ENCODE results near the gene SCG2.

DNA sequence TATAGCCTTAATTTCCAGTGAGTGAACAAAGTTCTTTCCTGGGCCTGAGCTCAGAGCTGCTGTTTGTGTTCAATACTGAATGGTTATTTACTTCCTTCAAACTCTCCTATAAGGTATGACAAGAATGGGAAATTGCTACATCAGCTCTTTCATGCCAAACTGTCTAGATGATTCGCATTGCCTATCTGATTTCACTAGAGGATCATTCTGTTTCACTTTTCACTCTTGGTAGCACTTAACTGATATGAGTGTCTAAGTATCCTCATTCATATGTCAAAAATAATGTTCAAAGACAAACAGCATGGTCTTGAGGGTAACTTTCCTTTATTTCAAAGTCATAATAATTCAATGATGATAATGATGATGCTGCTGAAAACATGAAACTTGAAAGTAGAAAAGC lies 32.9 kb upstream of the SCG2 start:
- TF ChIP-seq, protein P1, sequence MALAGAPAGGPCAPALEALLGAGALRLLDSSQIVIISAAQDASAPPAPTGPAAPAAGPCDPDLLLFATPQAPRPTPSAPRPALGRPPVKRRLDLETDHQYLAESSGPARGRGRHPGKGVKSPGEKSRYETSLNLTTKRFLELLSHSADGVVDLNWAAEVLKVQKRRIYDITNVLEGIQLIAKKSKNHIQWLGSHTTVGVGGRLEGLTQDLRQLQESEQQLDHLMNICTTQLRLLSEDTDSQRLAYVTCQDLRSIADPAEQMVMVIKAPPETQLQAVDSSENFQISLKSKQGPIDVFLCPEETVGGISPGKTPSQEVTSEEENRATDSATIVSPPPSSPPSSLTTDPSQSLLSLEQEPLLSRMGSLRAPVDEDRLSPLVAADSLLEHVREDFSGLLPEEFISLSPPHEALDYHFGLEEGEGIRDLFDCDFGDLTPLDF (CRISPR knock-in tag; IDR thresholded peaks at IDR 0.05), result no peak
- no peak for TF ChIP-seq GABPB1 (CRISPR knock-in tag; IDR thresholded peaks at IDR 0.05)
- TF ChIP-seq, protein P2, sequence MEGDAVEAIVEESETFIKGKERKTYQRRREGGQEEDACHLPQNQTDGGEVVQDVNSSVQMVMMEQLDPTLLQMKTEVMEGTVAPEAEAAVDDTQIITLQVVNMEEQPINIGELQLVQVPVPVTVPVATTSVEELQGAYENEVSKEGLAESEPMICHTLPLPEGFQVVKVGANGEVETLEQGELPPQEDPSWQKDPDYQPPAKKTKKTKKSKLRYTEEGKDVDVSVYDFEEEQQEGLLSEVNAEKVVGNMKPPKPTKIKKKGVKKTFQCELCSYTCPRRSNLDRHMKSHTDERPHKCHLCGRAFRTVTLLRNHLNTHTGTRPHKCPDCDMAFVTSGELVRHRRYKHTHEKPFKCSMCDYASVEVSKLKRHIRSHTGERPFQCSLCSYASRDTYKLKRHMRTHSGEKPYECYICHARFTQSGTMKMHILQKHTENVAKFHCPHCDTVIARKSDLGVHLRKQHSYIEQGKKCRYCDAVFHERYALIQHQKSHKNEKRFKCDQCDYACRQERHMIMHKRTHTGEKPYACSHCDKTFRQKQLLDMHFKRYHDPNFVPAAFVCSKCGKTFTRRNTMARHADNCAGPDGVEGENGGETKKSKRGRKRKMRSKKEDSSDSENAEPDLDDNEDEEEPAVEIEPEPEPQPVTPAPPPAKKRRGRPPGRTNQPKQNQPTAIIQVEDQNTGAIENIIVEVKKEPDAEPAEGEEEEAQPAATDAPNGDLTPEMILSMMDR (IDR thresholded peaks at IDR 0.05), result no peak
- TF ChIP-seq, protein P3, sequence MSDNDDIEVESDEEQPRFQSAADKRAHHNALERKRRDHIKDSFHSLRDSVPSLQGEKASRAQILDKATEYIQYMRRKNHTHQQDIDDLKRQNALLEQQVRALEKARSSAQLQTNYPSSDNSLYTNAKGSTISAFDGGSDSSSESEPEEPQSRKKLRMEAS (CRISPR knock-in tag; IDR thresholded peaks at IDR 0.05), result no peak
- no peak for TF ChIP-seq SOX15 (CRISPR knock-in tag; IDR thresholded peaks at IDR 0.05)
- no peak for TF ChIP-seq ZNF121 (CRISPR knock-in tag; IDR thresholded peaks at IDR 0.05)
- TF ChIP-seq FOXK1 (CRISPR knock-in tag; IDR thresholded peaks at IDR 0.05), result no peak
- TF ChIP-seq, protein P4, sequence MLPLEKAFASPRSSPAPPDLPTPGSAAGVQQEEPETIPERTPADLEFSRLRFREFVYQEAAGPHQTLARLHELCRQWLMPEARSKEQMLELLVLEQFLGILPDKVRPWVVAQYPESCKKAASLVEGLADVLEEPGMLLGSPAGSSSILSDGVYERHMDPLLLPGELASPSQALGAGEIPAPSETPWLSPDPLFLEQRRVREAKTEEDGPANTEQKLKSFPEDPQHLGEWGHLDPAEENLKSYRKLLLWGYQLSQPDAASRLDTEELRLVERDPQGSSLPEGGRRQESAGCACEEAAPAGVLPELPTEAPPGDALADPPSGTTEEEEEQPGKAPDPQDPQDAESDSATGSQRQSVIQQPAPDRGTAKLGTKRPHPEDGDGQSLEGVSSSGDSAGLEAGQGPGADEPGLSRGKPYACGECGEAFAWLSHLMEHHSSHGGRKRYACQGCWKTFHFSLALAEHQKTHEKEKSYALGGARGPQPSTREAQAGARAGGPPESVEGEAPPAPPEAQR (CRISPR knock-in tag; IDR thresholded peaks at IDR 0.05), result no peak
